OCI-LY3 (cell line): Measurements from ENCODE around the gene JADE2.

Source experiments
- EZH2phosphoT487 ChIP-seq: fragments of 200-600 bp; shearing (Covaris generic); IDR thresholded peaks from 2 replicates; pipeline ENCODE4 v1.6.1; 2018; ENCODE audit warnings: antibody characterized with exemption, mixed run types, low read depth
- TF ChIP-seq, protein P1 (sequence below): fragments of 200-600, 300-600 bp; sonication (generic); IDR thresholded peaks from 2 replicates; pipeline ENCODE4 v1.5.1; 2014; ENCODE audit warnings: antibody characterized with exemption, low read length, low read depth

DNA sequence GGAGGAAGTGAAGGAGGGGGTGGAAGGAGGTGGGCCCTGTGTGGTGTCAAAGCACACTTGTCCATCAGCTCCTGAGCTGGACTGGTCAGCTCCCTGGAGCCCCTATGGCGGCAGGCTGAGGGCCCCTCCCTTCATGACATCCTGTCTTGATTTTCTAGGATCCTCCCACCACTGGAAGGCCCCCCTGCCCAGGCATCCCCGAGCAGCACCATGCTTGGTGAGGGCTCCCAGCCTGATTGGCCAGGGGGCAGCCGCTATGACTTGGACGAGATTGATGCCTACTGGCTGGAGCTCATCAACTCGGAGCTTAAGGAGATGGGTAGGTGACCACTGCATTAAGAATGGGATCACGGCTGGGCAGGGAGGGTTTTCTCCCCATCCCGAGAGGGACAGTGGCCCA lies 34.2 kb downstream of the JADE2 start:
- TF ChIP-seq, protein P1, sequence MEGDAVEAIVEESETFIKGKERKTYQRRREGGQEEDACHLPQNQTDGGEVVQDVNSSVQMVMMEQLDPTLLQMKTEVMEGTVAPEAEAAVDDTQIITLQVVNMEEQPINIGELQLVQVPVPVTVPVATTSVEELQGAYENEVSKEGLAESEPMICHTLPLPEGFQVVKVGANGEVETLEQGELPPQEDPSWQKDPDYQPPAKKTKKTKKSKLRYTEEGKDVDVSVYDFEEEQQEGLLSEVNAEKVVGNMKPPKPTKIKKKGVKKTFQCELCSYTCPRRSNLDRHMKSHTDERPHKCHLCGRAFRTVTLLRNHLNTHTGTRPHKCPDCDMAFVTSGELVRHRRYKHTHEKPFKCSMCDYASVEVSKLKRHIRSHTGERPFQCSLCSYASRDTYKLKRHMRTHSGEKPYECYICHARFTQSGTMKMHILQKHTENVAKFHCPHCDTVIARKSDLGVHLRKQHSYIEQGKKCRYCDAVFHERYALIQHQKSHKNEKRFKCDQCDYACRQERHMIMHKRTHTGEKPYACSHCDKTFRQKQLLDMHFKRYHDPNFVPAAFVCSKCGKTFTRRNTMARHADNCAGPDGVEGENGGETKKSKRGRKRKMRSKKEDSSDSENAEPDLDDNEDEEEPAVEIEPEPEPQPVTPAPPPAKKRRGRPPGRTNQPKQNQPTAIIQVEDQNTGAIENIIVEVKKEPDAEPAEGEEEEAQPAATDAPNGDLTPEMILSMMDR: no peak
- no peak for TF ChIP-seq EZH2phosphoT487
